ENCODE results near the gene RTTN. TPM values are rescaled to one million over a fixed set of nuclear protein-coding genes. Genes with fewer than 3 reads are reported as not detected.

The RTTN gene
- total and polyA plus RNA-seq, 2 of the 13 experiments (the other 11 are each of a cell fraction or from before 2014, with no cell fraction given): 5.4 to 18.7 TPM

GRCh38 chr18:70246061-70246466, 40.6 kb upstream of the RTTN start:
- TF ChIP-seq SNRNP70 (IDR thresholded peaks at IDR 0.05; ENCODE audit: low read depth, low read length): no peak
- no peak for TF ChIP-seq ZFP62 (CRISPR knock-in tag; IDR thresholded peaks at IDR 0.05)
- TF ChIP-seq FIP1L1 (IDR thresholded peaks at IDR 0.05; ENCODE audit: borderline replicate concordance, insufficient read depth, low read depth, low read length): no peak
- no peak for TF ChIP-seq SCMH1 (CRISPR knock-in tag; IDR thresholded peaks at IDR 0.05; ENCODE audit: borderline replicate concordance)
- TF ChIP-seq ZNF570 (CRISPR knock-in tag; IDR thresholded peaks at IDR 0.05; ENCODE audit: borderline replicate concordance): no peak
- TF ChIP-seq ZNF484 (CRISPR knock-in tag; IDR thresholded peaks at IDR 0.05; ENCODE audit: borderline replicate concordance, low read depth): no peak
- TF ChIP-seq DNMT1 (CRISPR knock-in tag; IDR thresholded peaks at IDR 0.05): no peak
- TF ChIP-seq ZNF547 (CRISPR knock-in tag; IDR thresholded peaks at IDR 0.05): no peak
- no peak for TF ChIP-seq ZBTB20 (CRISPR knock-in tag; IDR thresholded peaks at IDR 0.05; ENCODE audit: borderline replicate concordance, low read depth)
- TF ChIP-seq ZNF713 (CRISPR knock-in tag; IDR thresholded peaks at IDR 0.05): no peak
- TF ChIP-seq ZNF260 (CRISPR knock-in tag; IDR thresholded peaks at IDR 0.05; ENCODE audit: borderline replicate concordance, low read depth): no peak
- TF ChIP-seq RAD21 (CRISPR knock-in tag; IDR thresholded peaks at IDR 0.05): no peak
- TF ChIP-seq ZNF138 (CRISPR knock-in tag; IDR thresholded peaks at IDR 0.05; ENCODE audit: low read depth): no peak
- no peak for TF ChIP-seq DMTF1 (CRISPR knock-in tag; IDR thresholded peaks at IDR 0.05)
- no peak for TF ChIP-seq ZNF274 (CRISPR knock-in tag; IDR thresholded peaks at IDR 0.05)
- no peak for TF ChIP-seq NCOA2 (CRISPR knock-in tag; IDR thresholded peaks at IDR 0.05)
- TF ChIP-seq GRHL1 (CRISPR knock-in tag; conservative IDR thresholded peaks at IDR 0.05): no peak
- Histone ChIP-seq H3K79me2 (ENCODE audit: insufficient read depth, low read length) (no peaks in the 10 kb centered on the region), H3K27me3 (ENCODE audit: control insufficient read depth in 1 of 2, insufficient read depth in 2 of 2, low read length in 2 of 2) (no peaks in the 10 kb centered on the region), H3K9ac (ENCODE audit: insufficient read depth, low read depth, low read length) (no peak overlapping the region), H2AFZ (ENCODE audit: low read length) (no peak overlapping the region), H4K20me1 (ENCODE audit: insufficient read depth, low read length) (no peaks in the 10 kb centered on the region), H3K4me1 (ENCODE audit: insufficient read depth, low read length) (peaks cover 9% of the 10 kb centered on the region), H3K4me2 (ENCODE audit: low read depth, low read length) (no peak overlapping the region), H3K36me3 (replicated peaks in 1 of 2; ENCODE audit: control insufficient read depth in 1 of 2, insufficient read depth in 2 of 2, low read length in 2 of 2) (no peaks in the 10 kb centered on the region), H3K4me3 (replicated peaks in 1 of 3; ENCODE audit: insufficient read depth in 1 of 3, low read depth in 2 of 3, low read length in 3 of 3) (no peak overlapping the region), H3K9me3 (ENCODE audit: low read length) (no peaks in the 10 kb centered on the region), H3K27ac (ENCODE audit: extremely low read length, insufficient read depth, low read length) (no peak overlapping the region)
- ChIA-PET POLR2A (no interaction called here), CTCF (ENCODE audit: low intra/inter-chr PET ratio, low total read pairs) (no interaction called here)
- intact Hi-C loops (cut with micrococcal nuclease; ENCODE audit: unreplicated experiment): no loop called here
- DNase-seq (ENCODE audit: low spot score) (no peak), FAIRE-seq (no peak), ATAC-seq (no peak)
- no TSS peak for BruUV-seq (replicated peaks)
- WGBS (ENCODE audit: low lambda C conversion rate): 18% methylated on average over 4 of the region's 4 CpGs
- in situ Hi-C loops (cut with HindIII; ENCODE audit: extremely low pct_ligation_motif_present, low pct_unique_long_range_greater_than_20kb): no loop called here
